Loucy (cell line): ENCODE results near the gene UBL3.

Source experiments
- H2AFZ ChIP-seq: fragments of 200-600 bp; sonication (generic); 2 replicates; pipeline ENCODE4 v1.6.0; 2016; ENCODE audit warnings: antibody characterized with exemption, mild to moderate bottlenecking, low read length, moderate library complexity
- H3F3A ChIP-seq: fragments of 200-600 bp; 2 replicates; pipeline ENCODE4 v1.6.0; 2016; ENCODE audit warnings: antibody characterized with exemption, low read depth, mild to moderate bottlenecking
- H3K27me3 ChIP-seq: fragments of 200-600 bp; sonication (generic); 2 replicates; pipeline ENCODE4 v1.6.1; 2014; ENCODE audit warnings: low read length, mild to moderate bottlenecking; ENCODE audit not compliant: insufficient read depth, poor library complexity, severe bottlenecking
- H3K36me3 ChIP-seq: fragments of 200-600 bp; sonication (generic); 2 replicates; pipeline ENCODE4 v1.6.1; 2016; ENCODE audit warnings: low read length; ENCODE audit not compliant: insufficient read depth
- H3K4me1 ChIP-seq: fragments of 200-600 bp; sonication (generic); 2 replicates; pipeline ENCODE4 v1.5.1; 2014; ENCODE audit warnings: low read length, mild to moderate bottlenecking; ENCODE audit not compliant: insufficient read depth, poor library complexity, severe bottlenecking
- H3K4me2 ChIP-seq: fragments of 200-600 bp; sonication (generic); 2 replicates; pipeline ENCODE4 v1.6.0; 2014; ENCODE audit warnings: antibody characterized with exemption, low read length, low read depth, mild to moderate bottlenecking; ENCODE audit not compliant: poor library complexity, severe bottlenecking
- H3K4me3 ChIP-seq: fragments of 200-600 bp; sonication (generic); 2 replicates; pipeline ENCODE4 v1.5.1; 2014; ENCODE audit warnings: low read length, mild to moderate bottlenecking, mixed read lengths; ENCODE audit not compliant: poor library complexity, severe bottlenecking
- H3K79me2 ChIP-seq: fragments of 200-600 bp; sonication (generic); 2 replicates; pipeline ENCODE4 v1.6.1; 2014; ENCODE audit warnings: low read length; ENCODE audit not compliant: insufficient read depth
- H3K9ac ChIP-seq: fragments of 200-600 bp; sonication (generic); 2 replicates; pipeline ENCODE4 v1.6.0; 2014; ENCODE audit warnings: mild to moderate bottlenecking, low read depth, low read length, moderate library complexity; ENCODE audit not compliant: poor library complexity, severe bottlenecking
- H3K9me2 ChIP-seq: fragments of 200-600 bp; sonication (generic); replicated peaks from 2 replicates; pipeline ENCODE4 v1.6.1; 2016; ENCODE audit warnings: low read depth, low read length, mixed read lengths
- H3K9me3 ChIP-seq: fragments of 200-600 bp; sonication (generic); 2 replicates; pipeline ENCODE4 v1.6.1; 2014; ENCODE audit warnings: mild to moderate bottlenecking, antibody characterized with exemption, low read length, low read depth; ENCODE audit not compliant: insufficient read depth
- H4K20me1 ChIP-seq: fragments of 200-600 bp; sonication (generic); 2 replicates; pipeline ENCODE4 v1.6.0; 2014; ENCODE audit warnings: antibody characterized with exemption, low read length, mild to moderate bottlenecking; ENCODE audit not compliant: insufficient read depth, poor library complexity, severe bottlenecking
- CTCF ChIP-seq: fragments of 200-600 bp; sonication (generic); conservative IDR thresholded peaks from 2 replicates; pipeline ENCODE4 v1.5.1; 2014; ENCODE audit warnings: mild to moderate bottlenecking, antibody characterized with exemption, low read length
- EZH2phosphoT487 ChIP-seq: fragments of 200-600 bp; IDR thresholded peaks from 2 replicates; pipeline ENCODE4 v1.6.1; 2018; ENCODE audit warnings: antibody characterized with exemption, mild to moderate bottlenecking, moderate library complexity, borderline replicate concordance

The UBL3 gene

GRCh38 chr13:29882076-29882475 lies 31.7 kb upstream of the UBL3 start:
- no peak overlapping the region for H3K9ac ChIP-seq
- H3K79me2 ChIP-seq, result no peaks in the 10 kb centered on the region
- TF ChIP-seq CTCF (no peak), EZH2phosphoT487 (no peak)

GRCh38 chr13:29878101-29878500 lies 27.7 kb upstream of the UBL3 start:
- no peak overlapping the region for H3K9ac ChIP-seq
- no peaks in the 10 kb centered on the region for H3K9me3 ChIP-seq
- no peaks in the 10 kb centered on the region for H3K27me3 ChIP-seq
- no peaks in the 10 kb centered on the region for H4K20me1 ChIP-seq
- no peaks in the 10 kb centered on the region for H3K79me2 ChIP-seq
- H3K4me2 ChIP-seq, result no peak overlapping the region
- TF ChIP-seq CTCF (no peak), EZH2phosphoT487 (no peak)
- H3K4me3 ChIP-seq, result no peak overlapping the region
- H3K4me1 ChIP-seq, result peaks cover 11% of the 10 kb centered on the region
- H3F3A ChIP-seq, result no peaks in the 10 kb centered on the region
- no peaks in the 10 kb centered on the region for H3K36me3 ChIP-seq
- no peaks in the 10 kb centered on the region for H3K9me2 ChIP-seq
- no peak overlapping the region for H2AFZ ChIP-seq

More at GRCh38 chr13:29882076-29882475, 31.7 kb upstream of the UBL3 start:
- Histone ChIP-seq H3K4me1 (peaks cover 11% of the 10 kb centered on the region), H3K27me3 (no peaks in the 10 kb centered on the region), H3K9me3 (no peaks in the 10 kb centered on the region), H3K4me2 (peak overlapping the region; percentile 19), H3K9me2 (no peaks in the 10 kb centered on the region), H3F3A (no peaks in the 10 kb centered on the region), H2AFZ (peak overlapping the region; percentile 52), H3K4me3 (no peak overlapping the region), H3K36me3 (no peaks in the 10 kb centered on the region), H4K20me1 (no peaks in the 10 kb centered on the region)

GRCh38 chr13:29877456-29878078 lies 27.1 kb upstream of the UBL3 start:
- Histone ChIP-seq H3K36me3 (no peaks in the 10 kb centered on the region), H3K4me3 (no peak overlapping the region), H3K4me1 (peaks cover 11% of the 10 kb centered on the region), H3K9me2 (no peaks in the 10 kb centered on the region), H3K27me3 (no peaks in the 10 kb centered on the region), H4K20me1 (no peaks in the 10 kb centered on the region), H3K9ac (no peak overlapping the region), H3F3A (no peaks in the 10 kb centered on the region), H3K79me2 (no peaks in the 10 kb centered on the region), H2AFZ (no peak overlapping the region), H3K9me3 (no peaks in the 10 kb centered on the region), H3K4me2 (no peak overlapping the region)
- TF ChIP-seq EZH2phosphoT487, result no peak
- TF ChIP-seq CTCF, result no peak
